Measurements from ENCODE around the gene LSS. TPM values are rescaled to one million over a fixed set of nuclear protein-coding genes. Genes with fewer than 3 reads are reported as not detected.

The LSS gene
- total RNA-seq, 2 donors from 2014 or later: 65.6 to 140 TPM

GRCh38 chr21:46222436-46223116, 6.0 kb downstream of the LSS start:
- ATAC-seq (no peak), DNase-seq (no peak)
- intact Hi-C loops (cut with DNase I, micrococcal nuclease): loop anchor here in 1 of 2 donors (10.0 kb wide), 1 partner anchor 78 kb away; no protein-coding TSS in a partner anchor

- DNase-seq (no peak), ATAC-seq (no peak)
- intact Hi-C loops (cut with DNase I, micrococcal nuclease): loop anchor here in 1 of 2 donors (10.0 kb wide), 1 partner anchor 77 kb away; no protein-coding TSS in a partner anchor
Observed at GRCh38 chr21:46221664-46222435, 6.7 kb downstream of the LSS start.

- ATAC-seq (no peak), DNase-seq (no peak)
- intact Hi-C loops (cut with DNase I, micrococcal nuclease): loop anchor here in 1 of 2 donors (10.0 kb wide), 1 partner anchor 76 kb away; no protein-coding TSS in a partner anchor
Observed at GRCh38 chr21:46220847-46221246, 7.7 kb downstream of the LSS start.

- ATAC-seq: no peak
- DNase-seq: no peak
- intact Hi-C loops (cut with DNase I, micrococcal nuclease): loop anchor here in 1 of 2 donors (10.0 kb wide), 1 partner anchor 76 kb away; no protein-coding TSS in a partner anchor
Observed at GRCh38 chr21:46220275-46220810, 8.2 kb downstream of the LSS start.

- intact Hi-C loops (cut with DNase I, micrococcal nuclease): loop anchor here in 1 of 2 donors (10.0 kb wide), 1 partner anchor 75 kb away; no protein-coding TSS in a partner anchor
- ATAC-seq: no peak
- DNase-seq: no peak
Observed at GRCh38 chr21:46219591-46220239, 8.9 kb downstream of the LSS start.

GRCh38 chr21:46218906-46219590, 9.5 kb downstream of the LSS start:
- intact Hi-C loops (cut with DNase I, micrococcal nuclease): no loop called here
- ATAC-seq: no peak
- DNase-seq: no peak

GRCh38 chr21:46217511-46218196, 10.9 kb downstream of the LSS start:
- DNase-seq (no peak), ATAC-seq (no peak)

GRCh38 chr21:46216132-46216747, 12.3 kb downstream of the LSS start:
- ATAC-seq (no peak), DNase-seq (no peak)
- intact Hi-C loops (cut with DNase I, micrococcal nuclease): no loop called here

More at GRCh38 chr21:46217511-46218196, 10.9 kb downstream of the LSS start:
- intact Hi-C loops (cut with DNase I, micrococcal nuclease): no loop called here

- ATAC-seq (peak; percentile 13), DNase-seq (no peak)
- intact Hi-C loops (cut with DNase I, micrococcal nuclease): no loop called here
Observed at GRCh38 chr21:46215436-46216131, 13.0 kb downstream of the LSS start.

GRCh38 chr21:46214478-46215340, 13.9 kb downstream of the LSS start:
- DNase-seq (no peak), ATAC-seq (no peak)
- intact Hi-C loops (cut with DNase I, micrococcal nuclease): no loop called here

GRCh38 chr21:46213620-46214286, 14.8 kb downstream of the LSS start:
- intact Hi-C loops (cut with DNase I, micrococcal nuclease): no loop called here
- ATAC-seq (no peak), DNase-seq (no peak)

GRCh38 chr21:46212721-46213484, 15.7 kb downstream of the LSS start:
- no peak for ATAC-seq
- DNase-seq: no peak
- intact Hi-C loops (cut with DNase I, micrococcal nuclease): no loop called here

- intact Hi-C loops (cut with DNase I, micrococcal nuclease): no loop called here
- ATAC-seq: no peak
- peak in 1 of 2 donors; percentile 11 for DNase-seq
Observed at GRCh38 chr21:46211786-46212720, 16.5 kb downstream of the LSS start.

- ATAC-seq: no peak
Observed at GRCh38 chr21:46211376-46211775, 17.2 kb downstream of the LSS start.

More at GRCh38 chr21:46211376-46211775, 17.2 kb downstream of the LSS start:
- intact Hi-C loops (cut with DNase I, micrococcal nuclease): no loop called here
- DNase-seq: peak in 1 of 2 donors; percentile 8

Data from left colon (tissue), 2 donors.